HepG2 (cell line): Measurements from ENCODE around the gene UCKL1. TPM values are rescaled to one million over a fixed set of nuclear protein-coding genes. Genes with fewer than 3 reads are reported as not detected.

ENCODE experiments used
- ATAD3A ChIP-seq: sonication (generic); formaldehyde crosslinking; IDR thresholded peaks from 2 replicates; pipeline ENCODE4 v1.4.0; 2020; ENCODE audit warnings: missing genetic modification reagents
- EED ChIP-seq: sonication (generic); formaldehyde crosslinking; IDR thresholded peaks from 2 replicates; pipeline ENCODE4 v1.5.0; 2020; ENCODE audit warnings: mild to moderate bottlenecking, missing genetic modification reagents
- FLYWCH1 ChIP-seq: sonication (generic); formaldehyde crosslinking; IDR thresholded peaks from 2 replicates; pipeline ENCODE4 v1.8.1; 2023; ENCODE audit warnings: mild to moderate bottlenecking, missing genetic modification reagents
- FOSL1 ChIP-seq: sonication (generic); formaldehyde crosslinking; IDR thresholded peaks from 2 replicates; pipeline ENCODE4 v1.9.0; 2021; ENCODE audit warnings: missing genetic modification reagents, borderline replicate concordance
- JARID2 ChIP-seq: sonication (generic); formaldehyde crosslinking; IDR thresholded peaks from 2 replicates; pipeline ENCODE4 v1.8.1; 2023; ENCODE audit warnings: missing genetic modification reagents, inconsistent platforms; ENCODE audit not compliant: insufficient replicate concordance
- MEF2D ChIP-seq: sonication (generic); formaldehyde crosslinking; IDR thresholded peaks from 2 replicates; pipeline ENCODE4 v1.5.1; 2020; ENCODE audit warnings: mild to moderate bottlenecking, missing genetic modification reagents
- NCOA5 ChIP-seq: sonication (generic); formaldehyde crosslinking; IDR thresholded peaks from 2 replicates; pipeline ENCODE4 v1.4.0; 2020; ENCODE audit warnings: missing genetic modification reagents
- PHF20 ChIP-seq: sonication (generic); formaldehyde crosslinking; IDR thresholded peaks from 2 replicates; pipeline ENCODE4 v1.5.0; 2020; ENCODE audit warnings: mild to moderate bottlenecking, missing genetic modification reagents
- SOX6 ChIP-seq, 2 experiments: fragments of 450-650 bp in 1 of 2; sonication (generic) in 1 of 2; formaldehyde crosslinking in 1 of 2; IDR thresholded peaks; 2 replicates each; pipeline versions ENCODE4 v1.4.0 to v1.6.1; 2017 to 2020; ENCODE audit warnings: antibody characterized with exemption in 1 of 2, mild to moderate bottlenecking in 1 of 2, missing genetic modification reagents in 1 of 2
- STAT5B ChIP-seq: sonication (generic); formaldehyde crosslinking; IDR thresholded peaks from 2 replicates; pipeline ENCODE4 v1.4.0; 2020; ENCODE audit warnings: missing genetic modification reagents
- YEATS2 ChIP-seq: sonication (generic); formaldehyde crosslinking; IDR thresholded peaks from 2 replicates; pipeline ENCODE4 v1.4.0; 2020; ENCODE audit warnings: missing genetic modification reagents, borderline replicate concordance
- ZFAT ChIP-seq: sonication (generic); formaldehyde crosslinking; conservative IDR thresholded peaks from 2 replicates; pipeline ENCODE4 v1.8.1; 2023; ENCODE audit warnings: missing genetic modification reagents, inconsistent platforms
- ZFP36L2 ChIP-seq: sonication (generic); formaldehyde crosslinking; IDR thresholded peaks from 2 replicates; pipeline ENCODE4 v1.4.0; 2020; ENCODE audit warnings: missing genetic modification reagents
- ZFYVE20 ChIP-seq: sonication (generic); formaldehyde crosslinking; IDR thresholded peaks from 2 replicates; pipeline ENCODE4 v1.8.0; 2023; ENCODE audit warnings: low read depth, mild to moderate bottlenecking, moderate library complexity, missing genetic modification reagents, borderline replicate concordance
- ZKSCAN1 ChIP-seq: fragments of 150-350 bp; IDR thresholded peaks from 2 replicates; pipeline ENCODE4 v1.6.1; 2014; ENCODE audit warnings: low read length
- ZNF331 ChIP-seq: sonication (generic); formaldehyde crosslinking; IDR thresholded peaks from 2 replicates; pipeline ENCODE4 v1.4.0; 2020; ENCODE audit warnings: missing genetic modification reagents
- ZNF530 ChIP-seq: sonication (generic); formaldehyde crosslinking; IDR thresholded peaks from 2 replicates; pipeline ENCODE4 v1.5.0; 2020; ENCODE audit warnings: low read depth, mild to moderate bottlenecking, missing genetic modification reagents
- ZNF570 ChIP-seq: sonication (generic); formaldehyde crosslinking; IDR thresholded peaks from 2 replicates; pipeline ENCODE4 v1.4.0; 2020; ENCODE audit warnings: mild to moderate bottlenecking, missing genetic modification reagents, borderline replicate concordance
- ZNF615 ChIP-seq: sonication (generic); formaldehyde crosslinking; IDR thresholded peaks from 2 replicates; pipeline ENCODE4 v1.5.0; 2020; ENCODE audit warnings: mild to moderate bottlenecking, missing genetic modification reagents, borderline replicate concordance
- ZNF674 ChIP-seq: sonication (generic); formaldehyde crosslinking; IDR thresholded peaks from 2 replicates; pipeline ENCODE4 v1.5.0; 2020; ENCODE audit warnings: low read depth, mild to moderate bottlenecking, missing genetic modification reagents
- polyA plus RNA-seq, 8 experiments: library from polyadenylated mRNA; depleted of rRNA in 3 of 8; stranded (reverse) in 7 of 8; unstranded in 1 of 8; fragments of >200 nt; fragmentation: Illumina TruSeq in 4 of 8; extraction: Trizol in 4 of 8; gene quantifications; 2 replicates each; pipeline versions ENCODE4 v1.2.1 to v1.2.3, GENCODE V29; 2011 to 2016; ENCODE audit warnings: low read depth in 4 of 8, missing spikeins in 1 of 8, mixed read lengths in 1 of 8; ENCODE audit not compliant: insufficient read depth in 1 of 8
- total RNA-seq, 5 experiments: library from RNA; depleted of rRNA; stranded (reverse); fragments of >200 nt; fragmentation: Illumina TruSeq; extraction: Trizol; gene quantifications; 2 replicates each; pipeline ENCODE4 v1.2.3, GENCODE V29; 2016; ENCODE audit warnings: low read depth in 1 of 5
- TF ChIP-seq, protein P1 (sequence below): sonication (generic); formaldehyde crosslinking; IDR thresholded peaks from 2 replicates; pipeline ENCODE4 v1.9.0; 2022; ENCODE audit warnings: missing genetic modification reagents, mild to moderate bottlenecking, borderline replicate concordance
- TF ChIP-seq, protein P2 (sequence below): sonication (generic); formaldehyde crosslinking; IDR thresholded peaks from 2 replicates; pipeline ENCODE4 v1.8.1; 2023; ENCODE audit warnings: mild to moderate bottlenecking, missing genetic modification reagents
- TF ChIP-seq, protein P3 (sequence below): sonication (generic); formaldehyde crosslinking; IDR thresholded peaks from 2 replicates; pipeline ENCODE4 v1.4.0; 2020; ENCODE audit warnings: mild to moderate bottlenecking, missing genetic modification reagents
- TF ChIP-seq, protein P4 (sequence below): sonication (generic); formaldehyde crosslinking; IDR thresholded peaks from 2 replicates; pipeline ENCODE4 v1.8.0; 2022; ENCODE audit warnings: mild to moderate bottlenecking, missing genetic modification reagents, moderate library complexity

Gene UCKL1
- total and polyA plus RNA-seq, 2 of the 13 experiments (the other 11 are each of a cell fraction or from before 2014, with no cell fraction given), result 50.2 to 126 TPM

DNA sequence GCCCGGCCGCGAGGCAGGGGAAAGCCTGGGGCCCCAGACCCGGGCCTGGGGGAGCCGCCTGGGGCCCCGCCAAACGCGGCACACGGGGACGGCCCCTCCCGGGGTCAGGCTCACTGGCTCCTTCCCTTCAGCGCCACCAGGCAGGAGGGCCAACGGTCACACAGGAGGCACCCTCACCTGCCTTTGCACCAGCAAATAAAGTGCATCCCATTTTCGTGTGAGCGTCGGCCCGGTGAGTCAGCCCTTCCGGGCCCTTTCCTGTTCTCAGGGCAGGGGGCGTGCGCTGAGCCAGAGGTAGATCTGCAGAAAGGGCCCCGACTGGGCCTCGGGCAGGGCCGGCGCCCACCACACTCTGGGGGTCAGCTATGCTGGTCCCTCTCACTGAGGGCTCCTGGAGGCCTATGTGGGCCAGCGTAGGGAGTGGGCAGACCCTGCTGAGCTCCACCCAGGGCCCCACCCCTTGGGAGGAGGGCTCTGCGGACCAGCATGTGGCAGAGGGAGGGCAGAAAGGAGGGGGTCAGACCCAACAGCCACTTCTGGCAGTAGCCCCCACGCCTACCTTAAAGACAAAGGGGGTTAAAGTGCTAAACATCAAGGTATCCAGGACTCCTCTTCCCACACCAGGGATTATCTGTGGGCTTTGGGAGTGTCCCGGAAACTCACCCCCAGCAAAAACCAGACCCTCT is 931 bp upstream of the UCKL1 start (continued):
- TF ChIP-seq, protein P1, sequence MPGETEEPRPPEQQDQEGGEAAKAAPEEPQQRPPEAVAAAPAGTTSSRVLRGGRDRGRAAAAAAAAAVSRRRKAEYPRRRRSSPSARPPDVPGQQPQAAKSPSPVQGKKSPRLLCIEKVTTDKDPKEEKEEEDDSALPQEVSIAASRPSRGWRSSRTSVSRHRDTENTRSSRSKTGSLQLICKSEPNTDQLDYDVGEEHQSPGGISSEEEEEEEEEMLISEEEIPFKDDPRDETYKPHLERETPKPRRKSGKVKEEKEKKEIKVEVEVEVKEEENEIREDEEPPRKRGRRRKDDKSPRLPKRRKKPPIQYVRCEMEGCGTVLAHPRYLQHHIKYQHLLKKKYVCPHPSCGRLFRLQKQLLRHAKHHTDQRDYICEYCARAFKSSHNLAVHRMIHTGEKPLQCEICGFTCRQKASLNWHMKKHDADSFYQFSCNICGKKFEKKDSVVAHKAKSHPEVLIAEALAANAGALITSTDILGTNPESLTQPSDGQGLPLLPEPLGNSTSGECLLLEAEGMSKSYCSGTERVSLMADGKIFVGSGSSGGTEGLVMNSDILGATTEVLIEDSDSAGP (CRISPR knock-in tag), result peak; percentile 85
- TF ChIP-seq MEF2D, result peak; percentile 24; the same call in 1 of the 2 replicates
- TF ChIP-seq SOX6 (IDR thresholded peaks at IDR 0.05), result no peak
- no peak for TF ChIP-seq SOX6 (CRISPR knock-in tag; IDR thresholded peaks at IDR 0.05)
- no peak for TF ChIP-seq PHF20 (CRISPR knock-in tag)
- TF ChIP-seq NCOA5 (CRISPR knock-in tag), result no peak
- no peak for TF ChIP-seq ZFAT (CRISPR knock-in tag)
- TF ChIP-seq STAT5B, result 0 out of 2 replicates have a peak, but pooled peaks have one; percentile 65
- TF ChIP-seq ATAD3A, result no peak
- no peak; the same call in 1 of the 2 replicates for TF ChIP-seq ZNF674 (CRISPR knock-in tag)
- TF ChIP-seq ZNF530 (CRISPR knock-in tag), result no peak
- TF ChIP-seq, protein P2, sequence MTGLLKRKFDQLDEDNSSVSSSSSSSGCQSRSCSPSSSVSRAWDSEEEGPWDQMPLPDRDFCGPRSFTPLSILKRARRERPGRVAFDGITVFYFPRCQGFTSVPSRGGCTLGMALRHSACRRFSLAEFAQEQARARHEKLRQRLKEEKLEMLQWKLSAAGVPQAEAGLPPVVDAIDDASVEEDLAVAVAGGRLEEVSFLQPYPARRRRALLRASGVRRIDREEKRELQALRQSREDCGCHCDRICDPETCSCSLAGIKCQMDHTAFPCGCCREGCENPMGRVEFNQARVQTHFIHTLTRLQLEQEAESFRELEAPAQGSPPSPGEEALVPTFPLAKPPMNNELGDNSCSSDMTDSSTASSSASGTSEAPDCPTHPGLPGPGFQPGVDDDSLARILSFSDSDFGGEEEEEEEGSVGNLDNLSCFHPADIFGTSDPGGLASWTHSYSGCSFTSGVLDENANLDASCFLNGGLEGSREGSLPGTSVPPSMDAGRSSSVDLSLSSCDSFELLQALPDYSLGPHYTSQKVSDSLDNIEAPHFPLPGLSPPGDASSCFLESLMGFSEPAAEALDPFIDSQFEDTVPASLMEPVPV, result no peak
- TF ChIP-seq, protein P3, sequence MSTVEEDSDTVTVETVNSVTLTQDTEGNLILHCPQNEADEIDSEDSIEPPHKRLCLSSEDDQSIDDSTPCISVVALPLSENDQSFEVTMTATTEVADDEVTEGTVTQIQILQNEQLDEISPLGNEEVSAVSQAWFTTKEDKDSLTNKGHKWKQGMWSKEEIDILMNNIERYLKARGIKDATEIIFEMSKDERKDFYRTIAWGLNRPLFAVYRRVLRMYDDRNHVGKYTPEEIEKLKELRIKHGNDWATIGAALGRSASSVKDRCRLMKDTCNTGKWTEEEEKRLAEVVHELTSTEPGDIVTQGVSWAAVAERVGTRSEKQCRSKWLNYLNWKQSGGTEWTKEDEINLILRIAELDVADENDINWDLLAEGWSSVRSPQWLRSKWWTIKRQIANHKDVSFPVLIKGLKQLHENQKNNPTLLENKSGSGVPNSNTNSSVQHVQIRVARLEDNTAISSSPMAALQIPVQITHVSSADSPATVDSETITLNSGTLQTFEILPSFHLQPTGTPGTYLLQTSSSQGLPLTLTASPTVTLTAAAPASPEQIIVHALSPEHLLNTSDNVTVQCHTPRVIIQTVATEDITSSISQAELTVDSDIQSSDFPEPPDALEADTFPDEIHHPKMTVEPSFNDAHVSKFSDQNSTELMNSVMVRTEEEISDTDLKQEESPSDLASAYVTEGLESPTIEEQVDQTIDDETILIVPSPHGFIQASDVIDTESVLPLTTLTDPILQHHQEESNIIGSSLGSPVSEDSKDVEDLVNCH (CRISPR knock-in tag), result no peak
- no peak for TF ChIP-seq ZKSCAN1
- no peak; the same call in 1 of the 2 replicates for TF ChIP-seq ZNF615 (CRISPR knock-in tag)
- no peak for TF ChIP-seq ZFYVE20 (CRISPR knock-in tag)
- TF ChIP-seq YEATS2, result no peak; the same call in none of the 2 replicates
- no peak; the same call in 1 of the 2 replicates for TF ChIP-seq ZNF570 (CRISPR knock-in tag)
- TF ChIP-seq ZFP36L2 (CRISPR knock-in tag), result 0 out of 2 replicates have a peak, but pooled peaks have one; percentile 67
- TF ChIP-seq EED (CRISPR knock-in tag), result peak; percentile 90
- peak; percentile 71; the same call in 1 of the 2 replicates for TF ChIP-seq ZNF331 (CRISPR knock-in tag)
- TF ChIP-seq FOSL1 (CRISPR knock-in tag), result no peak
- TF ChIP-seq, protein P4, sequence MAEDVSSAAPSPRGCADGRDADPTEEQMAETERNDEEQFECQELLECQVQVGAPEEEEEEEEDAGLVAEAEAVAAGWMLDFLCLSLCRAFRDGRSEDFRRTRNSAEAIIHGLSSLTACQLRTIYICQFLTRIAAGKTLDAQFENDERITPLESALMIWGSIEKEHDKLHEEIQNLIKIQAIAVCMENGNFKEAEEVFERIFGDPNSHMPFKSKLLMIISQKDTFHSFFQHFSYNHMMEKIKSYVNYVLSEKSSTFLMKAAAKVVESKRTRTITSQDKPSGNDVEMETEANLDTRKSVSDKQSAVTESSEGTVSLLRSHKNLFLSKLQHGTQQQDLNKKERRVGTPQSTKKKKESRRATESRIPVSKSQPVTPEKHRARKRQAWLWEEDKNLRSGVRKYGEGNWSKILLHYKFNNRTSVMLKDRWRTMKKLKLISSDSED (CRISPR knock-in tag), result no peak
- no peak for TF ChIP-seq JARID2 (CRISPR knock-in tag)
- TF ChIP-seq FLYWCH1 (CRISPR knock-in tag), result no peak
